Activated T-cell treated with anti-CD3 and anti-CD28 coated beads, Interleukin-2, amount 50 U/mL, for 24 hours (primary cell): ENCODE results near the gene SLC7A6OS.
A peak's percentile ranks its signal among the peaks of the same experiment; 100 is the strongest.
"Not testable (repeated sequence)": the region's sequence is repeated elsewhere in the genome, so short reads cannot be mapped to it uniquely, and the experiment has no call there.

Experiments used
- DNase-seq: peaks from one replicate; pipeline ENCODE4 v3.0.0-alpha.2; 2020
- H3K27ac Mint-ChIP-seq: 2 replicates; pipeline ENCODE4 v1.8.0; 2020; ENCODE audit warnings: mild to moderate bottlenecking, mixed read lengths
- H3K27me3 Mint-ChIP-seq: 2 replicates; pipeline ENCODE4 v1.8.0; 2020; ENCODE audit warnings: mixed read lengths
- H3K36me3 Mint-ChIP-seq: 2 replicates; pipeline ENCODE4 v1.8.0; 2020; ENCODE audit warnings: low read depth, mixed read lengths
- H3K4me1 Mint-ChIP-seq: 2 replicates; pipeline ENCODE4 v1.8.0; 2020; ENCODE audit warnings: low read depth, mixed read lengths
- H3K4me3 Mint-ChIP-seq: 2 replicates; pipeline ENCODE4 v1.8.0; 2020; ENCODE audit warnings: mild to moderate bottlenecking, moderate library complexity, mixed read lengths
- H3K9me3 Mint-ChIP-seq: 2 replicates; pipeline ENCODE4 v1.8.0; 2020; ENCODE audit warnings: mixed read lengths

The SLC7A6OS gene

GRCh38 chr16:68298312-68298711 is 12.4 kb downstream of the SLC7A6OS start:
- no peak overlapping the region for H3K4me3 Mint-ChIP-seq
- H3K27ac Mint-ChIP-seq: peak overlapping the region; percentile 73
- no peak for DNase-seq
- peaks cover 21% of the 10 kb centered on the region for H3K4me1 Mint-ChIP-seq
- no peaks in the 10 kb centered on the region for H3K27me3 Mint-ChIP-seq
- H3K36me3 Mint-ChIP-seq: peaks cover 98% of the 10 kb centered on the region
- H3K9me3 Mint-ChIP-seq: no peaks in the 10 kb centered on the region

- Mint-ChIP-seq H3K27ac (peak overlapping the region; percentile 73), H3K4me1 (peaks cover 22% of the 10 kb centered on the region), H3K27me3 (no peaks in the 10 kb centered on the region), H3K9me3 (no peaks in the 10 kb centered on the region), H3K4me3 (no peak overlapping the region), H3K36me3 (peaks cover 97% of the 10 kb centered on the region)
- no peak for DNase-seq
Measured at GRCh38 chr16:68297908-68298307, 12.8 kb downstream of the SLC7A6OS start.

- Mint-ChIP-seq H3K4me3 (no peak overlapping the region), H3K4me1 (peaks cover 29% of the 10 kb centered on the region), H3K27me3 (no peaks in the 10 kb centered on the region), H3K27ac (peak overlapping the region; percentile 73), H3K36me3 (peaks cover 96% of the 10 kb centered on the region), H3K9me3 (no peaks in the 10 kb centered on the region)
- DNase-seq: no peak
Measured at GRCh38 chr16:68296693-68297092, 14.1 kb downstream of the SLC7A6OS start.

- Mint-ChIP-seq H3K4me1 (peaks cover 33% of the 10 kb centered on the region), H3K27ac (peak overlapping the region; percentile 73), H3K4me3 (no peak overlapping the region), H3K36me3 (peaks cover 96% of the 10 kb centered on the region), H3K27me3 (no peaks in the 10 kb centered on the region), H3K9me3 (no peaks in the 10 kb centered on the region)
- DNase-seq: no peak
Measured at GRCh38 chr16:68296291-68296690, 14.5 kb downstream of the SLC7A6OS start.

- Mint-ChIP-seq H3K27ac (peak overlapping the region; percentile 92), H3K4me1 (peaks cover 61% of the 10 kb centered on the region), H3K9me3 (no peaks in the 10 kb centered on the region), H3K36me3 (peaks cover 93% of the 10 kb centered on the region), H3K4me3 (no peak overlapping the region), H3K27me3 (no peaks in the 10 kb centered on the region)
- no peak for DNase-seq
Measured at GRCh38 chr16:68292425-68292824, 18.3 kb downstream of the SLC7A6OS start.

GRCh38 chr16:68291227-68291626 is 19.5 kb downstream of the SLC7A6OS start:
- H3K27ac Mint-ChIP-seq: peak overlapping the region; percentile 92
- peaks cover 92% of the 10 kb centered on the region for H3K36me3 Mint-ChIP-seq
- no peaks in the 10 kb centered on the region for H3K27me3 Mint-ChIP-seq
- no peaks in the 10 kb centered on the region for H3K9me3 Mint-ChIP-seq
- H3K4me1 Mint-ChIP-seq: peaks cover 72% of the 10 kb centered on the region
- DNase-seq: no peak
- no peak overlapping the region for H3K4me3 Mint-ChIP-seq

GRCh38 chr16:68290450-68290849 is 20.3 kb downstream of the SLC7A6OS start:
- H3K27me3 Mint-ChIP-seq: no peaks in the 10 kb centered on the region
- H3K4me1 Mint-ChIP-seq: peaks cover 80% of the 10 kb centered on the region
- peaks cover 90% of the 10 kb centered on the region for H3K36me3 Mint-ChIP-seq
- peak overlapping the region; percentile 19 for H3K4me3 Mint-ChIP-seq
- no peak for DNase-seq
- peak overlapping the region; percentile 92 for H3K27ac Mint-ChIP-seq
- H3K9me3 Mint-ChIP-seq: no peaks in the 10 kb centered on the region

GRCh38 chr16:68289621-68290329 is 21.0 kb downstream of the SLC7A6OS start:
- Mint-ChIP-seq H3K9me3 (no peaks in the 10 kb centered on the region), H3K4me3 (peak overlapping the region; percentile 19), H3K4me1 (peaks cover 87% of the 10 kb centered on the region), H3K27me3 (no peaks in the 10 kb centered on the region), H3K36me3 (peaks cover 90% of the 10 kb centered on the region), H3K27ac (peak overlapping the region; percentile 92)
- DNase-seq: peak; percentile 65

GRCh38 chr16:68289202-68289601 is 21.5 kb downstream of the SLC7A6OS start:
- H3K4me3 Mint-ChIP-seq: peak overlapping the region; percentile 20
- peaks cover 89% of the 10 kb centered on the region for H3K36me3 Mint-ChIP-seq

GRCh38 chr16:68288796-68289195 is 21.9 kb downstream of the SLC7A6OS start:
- H3K27me3 Mint-ChIP-seq, DNase-seq, H3K9me3 Mint-ChIP-seq, H3K4me3 Mint-ChIP-seq: not testable (repeated sequence)
- peaks cover 92% of the 10 kb centered on the region for H3K4me1 Mint-ChIP-seq
- peaks cover 90% of the 10 kb centered on the region for H3K36me3 Mint-ChIP-seq
- H3K27ac Mint-ChIP-seq: peak overlapping the region; percentile 92

More at GRCh38 chr16:68289202-68289601, 21.5 kb downstream of the SLC7A6OS start:
- no peaks in the 10 kb centered on the region for H3K9me3 Mint-ChIP-seq
- H3K4me1 Mint-ChIP-seq: peaks cover 90% of the 10 kb centered on the region
- no peaks in the 10 kb centered on the region for H3K27me3 Mint-ChIP-seq
- peak overlapping the region; percentile 92 for H3K27ac Mint-ChIP-seq
- DNase-seq: no peak

GRCh38 chr16:68288252-68288650 is 22.5 kb downstream of the SLC7A6OS start:
- no peaks in the 10 kb centered on the region for H3K9me3 Mint-ChIP-seq
- peaks cover 93% of the 10 kb centered on the region for H3K4me1 Mint-ChIP-seq
- no peak for DNase-seq
- H3K27me3 Mint-ChIP-seq: no peaks in the 10 kb centered on the region
- peaks cover 90% of the 10 kb centered on the region for H3K36me3 Mint-ChIP-seq
- H3K27ac Mint-ChIP-seq: peak overlapping the region; percentile 92
- peak overlapping the region; percentile 40 for H3K4me3 Mint-ChIP-seq

- no peaks in the 10 kb centered on the region for H3K27me3 Mint-ChIP-seq
- H3K27ac Mint-ChIP-seq: peak overlapping the region; percentile 92
- peaks cover 91% of the 10 kb centered on the region for H3K36me3 Mint-ChIP-seq
Measured at GRCh38 chr16:68287276-68288251, 23.2 kb downstream of the SLC7A6OS start.

GRCh38 chr16:68286153-68287074 is 24.3 kb downstream of the SLC7A6OS start:
- Mint-ChIP-seq H3K4me1 (peaks cover 97% of the 10 kb centered on the region), H3K27ac (peak overlapping the region; percentile 92), H3K27me3 (no peaks in the 10 kb centered on the region), H3K4me3 (peak overlapping the region; percentile 56), H3K36me3 (peaks cover 92% of the 10 kb centered on the region), H3K9me3 (no peaks in the 10 kb centered on the region)
- DNase-seq: no peak

More at GRCh38 chr16:68287276-68288251, 23.2 kb downstream of the SLC7A6OS start:
- H3K4me3 Mint-ChIP-seq: peak overlapping the region; percentile 40
- H3K4me1 Mint-ChIP-seq: peaks cover 95% of the 10 kb centered on the region
- peak; percentile 47 for DNase-seq
- no peaks in the 10 kb centered on the region for H3K9me3 Mint-ChIP-seq

- peak overlapping the region; percentile 56 for H3K4me3 Mint-ChIP-seq
- H3K27me3 Mint-ChIP-seq: no peaks in the 10 kb centered on the region
- H3K4me1 Mint-ChIP-seq: peaks cover 97% of the 10 kb centered on the region
- H3K9me3 Mint-ChIP-seq: no peaks in the 10 kb centered on the region
- H3K27ac Mint-ChIP-seq: peak overlapping the region; percentile 92
- DNase-seq: no peak
- peaks cover 92% of the 10 kb centered on the region for H3K36me3 Mint-ChIP-seq
Measured at GRCh38 chr16:68285683-68286082, 25.1 kb downstream of the SLC7A6OS start.
